SK-N-DZ (cell line): ENCODE results near the gene RBCK1.
"Not testable (repeated sequence)": the region's sequence is repeated elsewhere in the genome, so short reads cannot be mapped to it uniquely, and the experiment has no call there.

Source experiments
- DNase-seq: peaks from one replicate; pipeline ENCODE4 v3.0.0-alpha.2; 2015; ENCODE audit warnings: low spot score
- small RNA-seq, 2 experiments: library from RNA; depleted of rRNA; stranded (forward); fragments of <200 nt; gene quantifications; one replicate each; pipeline ENCODE3, GENCODE V24; 2014

RBCK1 gene

DNA sequence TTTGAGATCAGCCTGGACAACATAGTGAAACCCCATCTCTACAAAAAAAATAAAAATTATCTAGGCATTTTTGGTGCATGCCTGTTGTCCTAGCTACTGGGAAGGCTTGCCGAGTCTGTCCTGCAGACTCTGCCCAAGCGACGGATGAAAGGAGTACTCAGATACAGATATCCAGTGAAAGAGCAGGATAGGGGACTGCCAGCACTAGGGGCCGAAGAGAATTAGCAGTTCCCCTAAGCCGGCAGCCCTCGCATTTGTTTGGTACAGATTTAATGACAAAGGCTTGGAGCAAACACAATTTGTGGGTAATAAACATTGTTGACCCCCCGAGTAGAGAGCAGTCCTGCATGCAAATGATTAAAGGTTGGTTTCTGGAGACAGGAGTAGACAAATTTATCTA lies 59.7 kb downstream of the RBCK1 start:
- no peak for DNase-seq

DNA sequence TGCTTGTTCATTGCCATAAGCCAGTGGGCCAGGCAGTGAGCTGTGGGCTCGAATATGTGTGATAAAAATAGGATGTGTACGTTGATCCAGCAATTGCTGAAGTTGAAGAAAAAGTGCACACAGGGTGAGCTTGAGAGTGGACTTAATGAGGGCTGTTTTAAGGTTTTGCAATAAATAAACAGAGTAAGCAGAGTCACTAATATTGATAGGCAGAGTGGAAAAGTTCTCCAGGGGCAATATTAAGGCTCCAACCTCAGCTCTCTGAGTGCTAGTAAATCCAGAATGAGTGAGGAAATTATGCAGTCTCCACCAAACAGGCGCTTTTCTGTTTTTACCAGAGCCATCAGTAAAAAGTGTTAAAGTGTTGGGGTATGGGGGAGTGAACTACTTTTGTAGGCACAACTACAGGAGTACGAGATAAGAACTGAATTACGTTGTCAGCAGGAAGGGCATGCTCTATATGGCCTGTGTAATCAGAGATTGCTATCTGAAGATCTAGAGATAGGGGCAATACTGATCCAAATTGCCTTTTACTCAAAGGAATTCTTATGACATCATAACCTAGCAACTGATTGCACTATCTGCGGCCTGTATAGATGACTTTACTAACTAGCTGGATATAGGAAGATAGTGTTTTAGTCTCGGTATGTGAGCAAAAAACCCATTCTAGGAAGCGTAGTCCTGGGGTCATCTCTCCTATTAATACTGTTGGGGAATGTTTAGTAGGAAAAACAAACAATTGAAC lies 61.8 kb downstream of the RBCK1 start:
- no peak for DNase-seq

DNA sequence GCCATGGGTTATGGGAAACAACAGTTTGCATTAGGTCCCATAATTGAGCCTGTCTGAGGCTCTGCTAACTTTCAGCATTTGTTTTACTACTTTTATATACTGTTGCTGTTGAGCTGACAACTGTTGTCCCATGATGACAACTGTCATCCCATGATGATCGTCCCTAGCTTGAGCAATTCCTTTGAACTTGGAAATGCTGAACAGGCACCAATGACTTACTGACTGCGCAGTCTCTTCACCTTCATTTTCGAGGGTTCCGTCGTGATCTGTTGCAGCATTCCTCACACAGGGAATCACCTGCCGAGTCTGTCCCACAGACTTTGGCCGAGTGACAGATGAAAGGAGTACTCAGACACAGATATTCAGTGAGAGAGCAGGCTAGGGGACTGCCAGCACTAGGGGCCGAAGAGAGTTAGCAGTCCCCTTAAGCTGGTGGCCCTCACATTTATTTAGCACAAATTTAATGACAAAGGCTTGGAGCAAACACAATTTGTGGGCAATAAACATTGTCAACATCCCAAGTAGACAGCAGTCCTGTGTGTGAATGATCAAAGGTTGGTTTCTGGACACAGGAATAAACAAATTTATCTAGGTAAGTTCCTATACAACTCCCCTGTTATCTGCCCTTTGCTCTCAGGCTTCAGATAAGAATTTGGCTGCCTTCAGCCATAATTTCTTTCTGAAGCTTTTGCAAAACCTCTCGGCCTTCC lies 64.2 kb downstream of the RBCK1 start:
- DNase-seq = no peak

DNA sequence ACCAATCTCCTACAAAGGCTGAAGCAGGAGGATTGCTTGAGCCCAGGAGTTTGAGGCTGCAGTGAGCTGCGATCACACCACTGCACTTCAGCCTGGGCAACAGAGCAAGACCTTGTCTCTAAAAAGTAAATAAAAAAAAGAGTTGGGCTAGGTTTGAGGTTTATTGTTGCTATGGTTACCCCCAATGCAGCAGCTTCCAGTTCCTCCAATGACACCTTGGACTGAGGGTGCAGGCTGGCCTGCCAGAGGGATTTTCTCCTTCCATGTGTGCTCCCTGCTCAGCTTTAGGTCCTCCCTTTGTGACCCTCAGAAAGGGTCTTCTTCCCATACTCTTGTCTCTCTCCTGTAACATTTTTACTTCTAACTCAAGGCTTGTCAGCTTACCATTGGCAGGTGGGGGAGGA lies 64.8 kb downstream of the RBCK1 start:
- no peak for DNase-seq

DNA sequence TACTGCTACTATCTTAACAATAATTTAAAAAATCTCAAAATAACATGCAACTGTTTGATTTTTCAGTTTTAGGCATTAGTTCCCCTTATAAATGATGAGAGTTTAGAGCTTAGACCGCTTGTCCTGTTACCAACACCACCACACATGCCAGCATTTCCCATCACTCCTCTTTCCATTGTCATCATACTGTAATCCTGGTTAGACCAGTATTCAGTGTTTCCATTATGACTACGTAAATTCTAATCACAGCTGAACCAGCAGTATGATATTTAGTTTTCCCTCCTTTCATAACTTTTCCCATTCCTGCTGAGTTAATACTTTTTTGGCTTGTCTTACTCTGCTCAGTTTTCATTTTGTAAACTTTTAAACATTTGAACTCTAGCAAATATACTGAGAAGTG lies 66.5 kb downstream of the RBCK1 start:
- no peak for DNase-seq

DNA sequence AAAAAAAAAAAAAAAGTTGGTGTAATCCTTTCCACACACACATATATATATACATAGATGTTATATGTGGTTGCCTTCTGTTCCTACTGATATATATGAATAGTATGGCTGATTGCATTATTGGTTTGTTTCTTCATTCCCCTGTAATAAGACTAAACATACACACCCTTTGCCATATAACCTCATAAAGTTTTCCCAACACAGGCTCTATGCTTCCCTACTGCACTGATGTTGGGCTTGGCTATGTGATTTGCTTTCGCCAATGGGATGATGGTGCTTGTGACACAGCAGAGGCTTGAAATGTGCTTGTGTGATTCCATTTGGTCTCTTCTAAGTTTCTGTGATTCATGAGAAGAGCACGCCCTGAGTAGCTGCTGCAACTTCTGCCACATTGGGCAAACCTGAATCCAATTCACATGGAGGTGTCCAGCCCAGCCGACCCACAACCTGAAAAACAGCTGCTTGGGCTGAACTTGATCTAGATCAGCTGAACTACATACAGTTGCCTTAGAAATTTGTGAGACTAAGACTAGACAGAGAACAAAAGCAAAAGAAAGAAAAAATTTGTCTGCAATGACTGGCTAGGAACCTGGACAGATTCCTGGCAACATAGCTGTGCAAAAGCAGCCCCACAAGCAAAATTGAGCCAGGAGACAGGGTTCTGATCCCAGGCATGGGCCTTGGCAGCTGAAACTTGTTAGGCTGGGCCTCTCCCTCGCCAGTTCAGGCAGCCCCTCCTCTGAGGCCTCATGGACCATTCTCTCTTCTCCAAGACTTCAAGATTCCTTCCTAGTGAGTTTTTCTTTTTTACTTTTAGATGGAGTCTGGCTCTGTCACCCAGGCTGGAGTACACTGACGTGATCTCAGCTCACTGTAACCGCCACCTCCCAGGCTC lies 67.6 kb downstream of the RBCK1 start:
- DNase-seq = no peak

DNA sequence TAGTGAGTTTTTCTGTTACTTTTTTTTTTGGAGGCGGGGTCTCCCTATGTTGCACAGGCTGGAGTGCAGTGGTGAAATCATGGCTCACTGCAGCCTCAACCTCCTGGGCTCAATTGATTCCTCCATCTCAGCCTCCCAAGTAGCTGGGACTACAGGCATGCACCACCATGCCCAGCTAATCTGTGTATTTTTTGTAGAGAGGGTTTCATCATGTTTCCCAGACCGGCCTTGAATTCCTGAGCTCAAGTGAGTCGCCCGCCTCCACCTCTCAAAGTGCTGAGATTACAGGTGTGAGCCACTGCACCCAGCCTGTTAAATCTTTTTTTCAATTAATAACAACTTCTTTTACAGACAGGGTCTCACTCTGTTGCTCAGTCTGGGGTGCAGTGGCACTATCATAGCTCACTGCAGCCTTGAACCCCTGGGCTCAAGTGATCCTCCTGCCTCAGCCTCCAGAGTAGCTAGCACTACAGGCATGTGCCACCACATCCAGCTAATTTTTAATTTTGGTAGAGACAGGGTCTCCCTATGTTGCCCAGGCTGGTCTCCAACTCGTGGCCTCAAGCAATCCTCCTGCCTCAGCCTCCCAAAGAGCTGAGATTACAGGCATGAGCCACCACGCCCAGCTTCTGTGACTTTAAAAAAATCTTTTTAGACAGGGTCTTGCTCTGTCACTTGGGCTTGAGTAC lies 68.6 kb downstream of the RBCK1 start:
- DNase-seq = not testable (repeated sequence)

DNA sequence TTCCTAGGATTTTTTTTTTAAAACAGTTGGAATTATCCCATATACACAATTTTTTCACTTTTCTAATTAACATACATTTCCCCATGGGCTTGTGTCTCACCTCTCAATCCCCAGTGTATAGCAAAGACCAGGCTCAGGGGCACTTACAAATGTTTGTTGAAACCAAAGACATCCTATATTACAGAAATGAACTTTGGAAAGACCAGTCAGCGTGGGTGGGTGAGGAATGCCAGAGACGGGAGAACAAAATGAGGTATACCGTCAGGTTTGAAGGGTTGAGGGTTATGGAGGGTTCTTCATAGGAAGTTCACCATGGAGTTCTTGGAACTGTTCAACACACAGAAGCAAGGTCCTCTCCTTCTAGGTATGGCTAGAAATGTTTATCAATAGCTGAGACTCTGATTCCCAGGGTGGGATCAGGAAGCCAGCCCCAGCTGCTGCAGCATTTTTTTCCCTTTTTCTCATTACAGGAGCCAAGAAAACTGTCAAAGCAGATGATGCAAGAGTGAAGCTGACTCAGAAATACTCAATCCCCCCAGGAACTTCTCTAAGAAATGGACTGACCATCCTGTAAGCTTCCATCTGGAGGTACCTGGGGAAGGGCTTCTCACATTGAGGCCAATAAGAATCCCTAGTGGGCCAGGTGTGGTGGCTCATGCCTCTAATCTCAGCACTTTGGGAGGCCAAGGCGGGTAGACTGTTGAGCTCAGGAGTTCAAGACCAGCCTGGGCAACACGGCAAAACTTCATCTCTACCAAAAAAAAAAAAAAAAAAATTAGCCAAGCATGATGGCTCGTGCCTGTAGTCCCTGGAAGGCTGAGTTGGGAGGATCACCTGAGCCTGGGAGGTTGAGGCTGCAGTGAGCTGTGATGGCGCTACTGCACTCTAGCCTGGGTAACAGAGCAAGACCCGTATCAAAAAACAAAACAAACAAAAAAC lies 70.2 kb downstream of the RBCK1 start:
- DNase-seq = no peak

DNA sequence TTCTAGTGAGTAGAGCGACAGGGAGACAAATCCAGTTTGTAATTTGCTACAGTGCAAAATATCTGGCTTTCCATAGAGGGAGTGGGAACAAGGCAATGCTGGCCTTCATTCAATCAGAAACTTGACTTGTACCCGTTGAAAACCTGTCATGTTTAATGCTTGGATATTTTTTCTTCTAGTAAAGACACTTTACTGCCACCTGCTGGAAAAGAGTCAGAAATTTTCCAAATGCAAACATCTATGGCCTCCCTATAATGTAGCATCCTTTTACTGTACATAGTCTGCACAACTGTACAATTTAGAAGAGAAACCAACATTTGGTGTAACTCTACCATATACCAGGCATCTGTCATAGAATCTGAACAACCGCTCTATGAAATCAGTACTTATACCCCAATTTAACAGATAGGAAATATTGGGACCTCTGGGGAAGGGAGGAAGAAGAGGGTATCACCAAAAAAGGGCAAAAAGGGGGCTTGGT lies 70.9 kb downstream of the RBCK1 start:
- DNase-seq = peak; percentile 64

DNA sequence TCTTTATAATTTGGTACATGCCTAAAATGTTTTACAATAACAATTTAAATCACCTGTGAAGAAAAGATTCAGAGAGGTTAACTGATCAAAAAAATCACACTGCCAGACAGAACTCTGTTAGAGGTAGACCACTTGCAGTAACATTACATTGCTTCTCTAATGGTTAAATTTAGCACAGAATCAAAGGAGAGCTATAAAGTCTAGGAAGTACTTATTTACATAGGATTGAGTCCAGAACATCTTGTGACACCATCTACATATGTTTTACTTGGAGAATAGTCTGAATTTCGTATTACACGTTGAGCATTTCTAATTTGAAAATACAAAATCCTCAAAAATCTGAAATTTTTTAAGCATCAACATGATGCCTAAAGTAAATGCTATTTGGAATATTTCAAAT lies 71.4 kb downstream of the RBCK1 start:
- no peak for DNase-seq

DNA sequence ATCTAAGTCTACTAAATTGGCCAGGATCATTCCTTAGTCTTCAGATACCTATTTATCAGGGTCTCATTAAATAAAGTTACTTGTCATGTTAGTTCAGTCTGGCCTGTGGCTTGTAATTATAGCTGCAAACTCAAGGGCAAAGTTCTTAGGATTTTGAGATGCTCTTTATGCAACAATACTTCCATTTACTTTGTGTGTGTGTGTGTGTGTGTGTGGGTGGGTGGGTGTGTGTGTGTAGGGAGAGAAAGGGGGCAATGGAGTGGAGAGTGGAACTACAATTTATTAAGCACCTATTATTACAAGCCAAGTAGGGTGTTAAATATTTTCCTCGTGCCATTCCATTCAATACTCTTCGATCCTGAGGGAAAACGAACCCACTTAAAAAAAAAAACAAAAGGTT lies 71.9 kb downstream of the RBCK1 start:
- no peak for DNase-seq

DNA sequence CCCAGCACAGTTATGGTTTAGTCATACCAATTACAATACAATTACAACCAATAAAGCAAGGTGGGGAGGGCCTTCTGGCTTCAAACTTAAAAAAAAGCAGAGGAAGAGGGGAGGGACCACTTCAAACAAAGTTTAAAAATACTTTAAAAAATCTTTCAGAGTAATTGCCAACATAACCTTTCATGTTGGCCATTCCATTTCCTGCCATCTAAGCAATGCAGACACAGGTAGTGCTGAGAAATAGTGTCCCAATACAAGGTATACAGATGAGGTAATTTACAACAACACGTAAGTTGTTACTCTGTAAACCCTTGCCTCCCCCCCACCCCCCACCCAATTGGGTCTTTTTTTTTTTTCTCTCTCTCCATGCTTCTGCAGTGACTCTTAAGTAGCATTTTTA lies 73.1 kb downstream of the RBCK1 start:
- DNase-seq = no peak

Small RNAs within 50 kb of the gene (small RNA-seq; reads per million reads assigned to genes)
- gene RF00019 = 0 reads per million in 2 experiments
